Mesendoderm (in vitro differentiated cells): Measurements from ENCODE around the gene CPA5.

Experiments
- DNase-seq: peaks from one replicate; pipeline ENCODE4 v3.0.0; 2013
- H2AK5ac ChIP-seq: 2 replicates; pipeline ENCODE4 v1.6.1; 2013; ENCODE audit warnings: low read length, inconsistent platforms
- H2BK120ac ChIP-seq: 2 replicates; pipeline ENCODE4 v1.6.1; 2013; ENCODE audit warnings: low read depth, mild to moderate bottlenecking, low read length, moderate library complexity, mixed read lengths
- H2BK15ac ChIP-seq: replicated peaks from 2 replicates; pipeline ENCODE4 v1.6.1; 2013; ENCODE audit warnings: low read depth, mild to moderate bottlenecking, moderate library complexity
- H2BK5ac ChIP-seq: 2 replicates; pipeline ENCODE4 v1.6.1; 2013; ENCODE audit warnings: low read length, inconsistent platforms
- H3K18ac ChIP-seq: 2 replicates; pipeline ENCODE4 v1.6.1; 2013; ENCODE audit warnings: mild to moderate bottlenecking, low read length, mixed read lengths
- H3K23ac ChIP-seq: one replicate; pipeline ENCODE4 v1.6.1; 2013; ENCODE audit warnings: low read length
- H3K27ac ChIP-seq: 2 replicates; pipeline ENCODE4 v1.5.1; 2013; ENCODE audit warnings: low read depth, mild to moderate bottlenecking, inconsistent platforms, low read length, moderate library complexity
- H3K27me3 ChIP-seq: 2 replicates; pipeline ENCODE4 v1.6.1; 2013; ENCODE audit warnings: low read length, control low read depth, mild to moderate bottlenecking, inconsistent platforms; ENCODE audit not compliant: insufficient read depth, poor library complexity
- H3K36me3 ChIP-seq: 2 replicates; pipeline ENCODE4 v1.6.1; 2013; ENCODE audit warnings: low read length, inconsistent platforms; ENCODE audit not compliant: control insufficient read depth, insufficient read depth
- H3K4ac ChIP-seq: one replicate; pipeline ENCODE4 v1.6.1; 2013; ENCODE audit warnings: low read depth, mild to moderate bottlenecking, low read length, moderate library complexity
- H3K4me1 ChIP-seq: 2 replicates; pipeline ENCODE4 v1.6.1; 2013; ENCODE audit warnings: low read depth, low read length, inconsistent platforms; ENCODE audit not compliant: control insufficient read depth
- H3K4me2 ChIP-seq: 2 replicates; pipeline ENCODE4 v1.6.1; 2013; ENCODE audit warnings: low read length
- H3K4me3 ChIP-seq: 2 replicates; pipeline ENCODE4 v1.5.1; 2013; ENCODE audit warnings: mild to moderate bottlenecking, low read length
- H3K56ac ChIP-seq: one replicate; pipeline ENCODE4 v1.6.1; 2013; ENCODE audit warnings: low read length
- H3K79me1 ChIP-seq: 2 replicates; pipeline ENCODE4 v1.6.1; 2013; ENCODE audit warnings: low read length, inconsistent platforms
- H3K79me2 ChIP-seq: 2 replicates; pipeline ENCODE4 v1.6.1; 2013; ENCODE audit warnings: mild to moderate bottlenecking, low read length; ENCODE audit not compliant: control insufficient read depth, insufficient read depth
- H3K9ac ChIP-seq: 2 replicates; pipeline ENCODE4 v1.6.1; 2013; ENCODE audit warnings: low read length, inconsistent platforms
- H4K5ac ChIP-seq: one replicate; pipeline ENCODE4 v1.6.1; 2013; ENCODE audit warnings: low read length
- H4K8ac ChIP-seq: one replicate; pipeline ENCODE4 v1.6.1; 2013; ENCODE audit warnings: low read depth, mild to moderate bottlenecking, control low read depth, low read length, moderate library complexity
- WGBS: extraction: QIAGEN DNeasy Blood & Tissue Kit; methylation state at CpG from one replicate; pipeline ENCODE4 v1.1.7; 2013; ENCODE audit warnings: low lambda C conversion rate, missing lambda C conversion rate; ENCODE audit not compliant: insufficient coverage; ENCODE audit errors: extremely low coverage; 5-methylcytosine and 5-hydroxymethylcytosine counted together

Gene CPA5

DNA sequence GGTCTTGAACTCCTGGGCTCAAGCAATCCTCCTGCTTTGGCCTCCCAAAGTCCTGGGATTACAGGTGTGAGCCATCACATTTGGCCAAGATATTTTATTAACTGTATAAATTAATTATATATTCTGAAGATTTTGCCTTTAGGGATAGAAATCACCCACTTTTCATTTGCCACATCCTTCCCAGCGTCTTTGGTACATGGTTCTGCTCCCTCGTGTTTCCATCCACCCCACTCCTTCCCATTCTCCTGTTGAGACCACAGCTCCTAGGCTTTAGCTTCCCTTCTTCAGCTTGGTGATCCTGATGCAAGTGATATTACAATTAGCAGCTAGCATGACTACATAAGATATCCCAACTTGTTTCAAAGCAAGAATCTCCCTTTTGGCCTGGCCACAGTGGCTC, 44.1 kb downstream of the CPA5 start:
- Histone ChIP-seq H3K79me1 (no peaks in the 10 kb centered on the region), H3K4me2 (no peak overlapping the region), H3K23ac (no peak overlapping the region), H2AK5ac (no peak overlapping the region), H3K4me3 (no peak overlapping the region), H3K79me2 (no peaks in the 10 kb centered on the region), H4K8ac (no peak overlapping the region), H3K56ac (no peak overlapping the region), H3K27ac (no peak overlapping the region), H3K4ac (no peak overlapping the region), H3K27me3 (no peaks in the 10 kb centered on the region), H2BK15ac (no peak overlapping the region), H4K5ac (no peak overlapping the region), H3K36me3 (no peaks in the 10 kb centered on the region), H2BK120ac (no peak overlapping the region), H3K4me1 (no peaks in the 10 kb centered on the region), H3K18ac (no peak overlapping the region), H2BK5ac (no peak overlapping the region), H3K9ac (no peak overlapping the region)
- no peak for DNase-seq
- no CpG with 5 or more reads among the region's 2 CpGs for WGBS

DNA sequence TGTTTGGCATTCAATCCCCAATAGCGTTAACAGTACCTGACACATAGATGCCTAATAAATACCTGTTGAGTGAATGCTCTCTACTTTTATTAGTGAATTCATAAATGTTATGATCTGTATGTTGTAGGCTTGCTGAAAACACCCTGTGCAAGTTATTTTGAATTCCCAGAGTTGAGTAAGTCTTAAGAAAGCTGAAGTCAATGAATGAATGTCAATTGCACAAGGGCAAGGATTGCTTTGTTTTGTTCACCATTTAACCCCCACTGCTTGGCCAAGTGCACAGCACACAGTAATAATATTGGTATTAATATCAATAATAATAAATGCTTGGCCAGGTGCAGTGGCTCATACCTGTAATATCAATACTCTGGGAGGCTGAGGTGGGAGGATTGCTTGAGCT, 45.9 kb downstream of the CPA5 start:
- Histone ChIP-seq H3K18ac (no peak overlapping the region), H2BK5ac (no peak overlapping the region), H2BK120ac (no peak overlapping the region), H3K36me3 (no peaks in the 10 kb centered on the region), H3K9ac (no peak overlapping the region), H3K27ac (no peak overlapping the region), H3K4me3 (no peak overlapping the region), H3K4ac (no peak overlapping the region), H2BK15ac (no peak overlapping the region), H2AK5ac (no peak overlapping the region), H3K27me3 (no peaks in the 10 kb centered on the region), H3K79me1 (no peaks in the 10 kb centered on the region), H3K56ac (no peak overlapping the region), H4K5ac (no peak overlapping the region), H4K8ac (no peak overlapping the region), H3K79me2 (no peaks in the 10 kb centered on the region), H3K4me2 (no peak overlapping the region), H3K4me1 (no peaks in the 10 kb centered on the region), H3K23ac (no peak overlapping the region)
- DNase-seq: no peak
- WGBS: no CpG with 5 or more reads among the region's 1 CpG

DNA sequence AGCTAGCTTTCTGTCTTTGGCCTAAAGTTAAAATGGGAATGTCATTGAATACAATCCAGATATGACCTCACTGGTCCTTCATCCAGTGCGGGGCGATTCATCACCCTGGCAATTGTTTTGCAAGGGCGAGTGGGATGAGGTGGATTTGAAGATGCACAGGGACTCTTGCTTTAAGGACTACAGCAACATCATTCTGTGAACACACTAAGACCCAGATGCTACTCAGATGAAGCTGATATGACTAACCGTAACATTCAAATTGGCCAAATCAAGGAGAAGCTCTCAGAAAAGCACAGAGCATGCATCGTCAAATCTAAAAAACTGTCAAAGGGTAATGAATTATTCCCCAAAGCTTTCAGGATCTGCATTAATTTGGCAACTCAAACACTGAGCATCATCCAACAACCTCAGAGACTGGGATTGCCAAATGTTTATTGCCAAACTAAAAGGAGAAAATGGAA, 48.5 kb downstream of the CPA5 start:
- Histone ChIP-seq H4K8ac (no peak overlapping the region), H3K4me3 (no peak overlapping the region), H3K4me2 (no peak overlapping the region), H3K27me3 (no peaks in the 10 kb centered on the region), H3K56ac (no peak overlapping the region), H2BK15ac (no peak overlapping the region), H3K36me3 (no peaks in the 10 kb centered on the region), H4K5ac (no peak overlapping the region), H3K27ac (no peak overlapping the region), H3K23ac (no peak overlapping the region), H3K79me2 (no peaks in the 10 kb centered on the region), H3K9ac (no peak overlapping the region), H2AK5ac (no peak overlapping the region), H3K18ac (no peak overlapping the region), H2BK120ac (no peak overlapping the region), H3K4ac (no peak overlapping the region), H3K4me1 (no peaks in the 10 kb centered on the region), H2BK5ac (no peak overlapping the region), H3K79me1 (no peaks in the 10 kb centered on the region)
- DNase-seq: no peak
- no CpG with 5 or more reads among the region's 5 CpGs for WGBS

DNA sequence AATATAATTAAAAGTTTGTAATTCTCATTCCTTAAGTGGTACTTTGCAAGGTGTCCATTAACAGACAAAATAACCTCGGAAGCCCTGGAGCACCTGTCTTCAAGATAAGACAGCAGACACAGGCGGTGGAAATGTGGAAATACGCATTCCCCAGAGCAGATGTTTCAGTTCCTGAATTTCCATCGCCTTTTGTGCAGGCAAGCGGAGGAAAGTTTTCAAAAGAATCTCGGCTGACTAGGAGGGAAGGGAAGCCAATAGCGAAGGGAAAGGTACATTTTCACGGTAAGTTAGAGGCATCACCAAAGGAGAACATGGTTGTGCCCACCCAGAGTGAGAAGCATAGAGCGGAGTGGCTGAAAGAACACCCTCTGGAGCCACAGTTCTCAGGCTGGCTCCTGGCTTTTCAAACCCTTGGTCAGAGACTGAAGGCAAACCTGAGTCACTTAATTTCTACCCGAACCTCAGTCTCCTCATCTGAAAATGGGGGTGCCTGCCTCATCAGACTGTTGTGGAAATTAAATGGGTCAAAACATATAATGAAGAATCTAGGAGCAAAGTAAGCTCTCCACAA, 49.3 kb downstream of the CPA5 start:
- no peak overlapping the region for H4K5ac ChIP-seq
- WGBS: no CpG with 5 or more reads among the region's 10 CpGs
- H3K9ac ChIP-seq: no peak overlapping the region
- H2AK5ac ChIP-seq: no peak overlapping the region
- H3K79me2 ChIP-seq: no peaks in the 10 kb centered on the region
- H3K27ac ChIP-seq: no peak overlapping the region
- H4K8ac ChIP-seq: no peak overlapping the region
- H3K36me3 ChIP-seq: no peaks in the 10 kb centered on the region
- no peak for DNase-seq
- H3K4me2 ChIP-seq: no peak overlapping the region
- H3K4me1 ChIP-seq: no peaks in the 10 kb centered on the region
- no peak overlapping the region for H3K4me3 ChIP-seq
- H3K4ac ChIP-seq: peak overlapping the region; percentile 65
- H2BK5ac ChIP-seq: no peak overlapping the region
- no peaks in the 10 kb centered on the region for H3K27me3 ChIP-seq
- H3K56ac ChIP-seq: no peak overlapping the region
- no peak overlapping the region for H3K23ac ChIP-seq
- H2BK120ac ChIP-seq: no peak overlapping the region
- H3K18ac ChIP-seq: no peak overlapping the region
- no peaks in the 10 kb centered on the region for H3K79me1 ChIP-seq
- no peak overlapping the region for H2BK15ac ChIP-seq

DNA sequence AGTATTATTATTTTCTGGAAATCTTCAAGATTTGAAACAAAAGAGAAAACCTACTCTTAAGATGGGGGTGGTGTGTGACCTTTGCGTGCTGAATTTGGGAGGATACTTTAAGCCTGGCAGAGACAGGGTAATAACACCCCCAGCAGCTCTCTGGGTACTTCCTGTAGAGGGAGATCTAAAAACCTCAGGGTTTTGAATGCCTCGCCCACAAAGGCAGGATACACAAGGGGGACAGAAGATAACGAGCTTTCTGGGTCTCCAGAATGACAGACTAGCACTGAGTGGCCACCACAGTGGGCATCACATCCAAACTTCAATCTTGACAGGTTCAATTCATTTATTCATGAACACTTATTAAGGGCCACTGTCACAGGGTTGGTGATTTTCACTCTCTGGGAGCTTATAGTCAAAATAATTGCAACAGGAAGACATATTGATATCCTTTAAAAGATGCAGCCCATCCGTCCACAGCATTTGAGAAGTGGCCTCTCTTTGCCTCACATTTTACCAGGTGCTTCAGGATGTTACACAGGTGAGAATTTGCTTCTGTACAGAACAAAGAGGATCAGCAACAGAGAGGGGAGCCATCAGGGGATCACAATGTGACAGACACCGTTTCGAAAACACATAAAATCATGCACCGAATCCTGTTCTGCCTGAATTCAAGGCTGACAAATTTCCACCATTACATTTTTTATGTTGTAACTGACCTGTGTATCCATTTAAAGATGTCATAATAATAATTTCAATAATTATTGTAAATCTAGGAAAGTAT, 50.0 kb downstream of the CPA5 start:
- Histone ChIP-seq H3K36me3 (no peaks in the 10 kb centered on the region), H2AK5ac (no peak overlapping the region), H4K8ac (no peak overlapping the region), H2BK120ac (no peak overlapping the region), H3K56ac (no peak overlapping the region), H3K4ac (no peak overlapping the region), H3K4me2 (no peak overlapping the region), H2BK15ac (no peak overlapping the region), H3K23ac (no peak overlapping the region), H3K79me2 (no peaks in the 10 kb centered on the region), H2BK5ac (no peak overlapping the region), H3K9ac (no peak overlapping the region), H3K4me1 (no peaks in the 10 kb centered on the region), H3K79me1 (no peaks in the 10 kb centered on the region), H3K18ac (no peak overlapping the region), H3K27me3 (no peaks in the 10 kb centered on the region), H3K27ac (no peak overlapping the region), H4K5ac (no peak overlapping the region), H3K4me3 (no peak overlapping the region)
- no CpG with 5 or more reads among the region's 7 CpGs for WGBS
- DNase-seq: no peak
